Fibroblast of the conjunctiva (primary cell): Measurements from ENCODE around the gene DNAH17.
A peak's percentile ranks its signal among the peaks of the same experiment; 100 is the strongest.

Experiments used
- DNase-seq: peaks from one replicate; pipeline ENCODE4 v3.0.0-alpha.2; 2010; ENCODE audit warnings: low read depth

Gene DNAH17

DNA sequence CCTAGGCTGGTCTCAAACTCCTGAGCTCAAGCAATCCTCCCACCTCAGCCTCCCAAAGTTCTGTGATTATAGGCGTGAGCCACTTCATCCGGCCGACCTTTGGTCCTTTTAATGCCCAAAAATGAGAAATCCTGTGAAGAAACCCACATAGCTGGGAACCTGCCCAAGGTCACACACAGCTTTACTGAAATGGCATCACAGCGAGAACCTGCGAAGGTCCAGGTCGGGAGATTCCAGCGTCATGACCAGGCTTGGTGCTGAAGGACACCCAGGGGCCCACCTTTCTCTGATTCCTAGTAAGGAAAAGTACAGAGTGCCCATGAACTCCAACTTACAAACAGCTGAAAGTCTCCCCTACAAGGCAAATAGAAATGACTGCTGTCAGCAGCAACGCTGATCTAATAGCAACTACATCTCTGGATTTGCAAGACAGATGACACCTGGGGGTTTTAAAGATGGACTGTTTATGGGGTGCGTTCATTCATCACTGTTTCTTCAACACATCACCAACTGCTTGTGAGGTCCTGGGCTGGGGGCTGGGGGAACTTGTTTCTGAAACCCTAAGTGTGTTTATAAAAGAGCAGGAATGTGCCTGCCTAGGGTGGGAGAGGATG, 24.5 kb upstream of the DNAH17 start:
- no peak for DNase-seq

DNA sequence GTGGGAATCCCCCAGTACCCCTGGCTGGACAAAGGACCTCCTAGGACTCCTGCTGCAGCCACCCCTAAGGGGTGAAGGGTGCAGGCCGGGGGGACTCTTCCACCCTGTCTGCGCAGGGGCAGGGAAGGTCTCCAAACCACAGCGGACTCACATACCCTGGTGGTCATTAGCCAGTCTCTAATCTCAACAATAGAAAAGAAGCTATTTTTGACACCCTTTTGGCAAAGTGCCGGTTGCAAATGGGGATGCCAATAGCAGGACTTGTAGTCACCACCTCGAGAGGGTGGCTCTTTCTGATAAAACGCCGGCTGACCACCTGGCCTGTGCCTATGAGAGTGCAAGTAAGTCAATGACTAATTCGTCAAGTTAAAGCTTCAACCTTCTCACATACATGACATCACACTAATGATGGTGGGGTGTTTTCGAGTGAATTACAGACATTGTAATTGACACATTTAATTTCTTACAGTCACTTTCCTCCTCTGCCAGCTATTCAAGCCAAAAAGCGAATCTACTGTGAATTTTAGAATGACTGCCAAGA, 23.1 kb upstream of the DNAH17 start:
- DNase-seq: no peak

DNA sequence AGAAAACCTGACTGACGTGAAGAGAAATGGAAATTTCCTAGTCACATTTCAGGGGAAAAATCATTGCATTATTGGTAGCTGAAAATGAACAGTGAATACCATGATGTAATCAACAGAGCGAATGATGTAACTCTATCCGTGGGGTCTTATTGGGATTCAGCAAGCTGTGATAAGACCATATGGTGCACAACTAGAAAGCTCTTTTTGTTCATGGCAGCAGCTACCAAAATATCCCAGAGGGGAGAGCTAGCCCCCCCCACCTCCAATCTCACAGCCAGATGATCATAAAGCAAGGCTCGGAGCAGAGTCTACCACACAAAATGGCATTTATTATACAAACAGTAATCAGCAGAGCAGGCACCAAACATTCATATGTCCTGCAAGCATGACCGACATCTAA, 22.2 kb upstream of the DNAH17 start:
- DNase-seq: peak; percentile 17

DNA sequence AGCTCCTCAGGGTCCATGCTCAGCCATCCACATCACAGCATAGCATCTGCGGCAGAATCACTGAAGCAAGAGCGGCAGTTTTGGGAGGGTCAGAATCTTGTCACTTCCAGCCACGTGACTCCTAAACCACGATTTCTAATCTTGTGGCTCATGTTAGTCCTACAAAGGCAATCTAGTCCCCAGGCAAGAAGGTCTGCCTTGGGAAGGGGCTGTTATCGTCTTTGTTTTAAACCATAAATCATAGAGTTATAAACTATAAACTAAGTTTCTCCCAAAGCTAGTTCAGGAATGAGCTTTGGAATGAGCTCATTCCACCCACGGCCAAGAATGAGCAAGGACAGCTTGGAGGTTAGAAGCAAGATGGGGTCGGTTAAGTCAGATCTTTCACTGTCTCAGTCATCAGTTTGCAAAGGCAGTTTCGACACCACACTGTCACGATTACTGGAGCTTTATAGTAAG, 20.8 kb upstream of the DNAH17 start:
- no peak for DNase-seq

DNA sequence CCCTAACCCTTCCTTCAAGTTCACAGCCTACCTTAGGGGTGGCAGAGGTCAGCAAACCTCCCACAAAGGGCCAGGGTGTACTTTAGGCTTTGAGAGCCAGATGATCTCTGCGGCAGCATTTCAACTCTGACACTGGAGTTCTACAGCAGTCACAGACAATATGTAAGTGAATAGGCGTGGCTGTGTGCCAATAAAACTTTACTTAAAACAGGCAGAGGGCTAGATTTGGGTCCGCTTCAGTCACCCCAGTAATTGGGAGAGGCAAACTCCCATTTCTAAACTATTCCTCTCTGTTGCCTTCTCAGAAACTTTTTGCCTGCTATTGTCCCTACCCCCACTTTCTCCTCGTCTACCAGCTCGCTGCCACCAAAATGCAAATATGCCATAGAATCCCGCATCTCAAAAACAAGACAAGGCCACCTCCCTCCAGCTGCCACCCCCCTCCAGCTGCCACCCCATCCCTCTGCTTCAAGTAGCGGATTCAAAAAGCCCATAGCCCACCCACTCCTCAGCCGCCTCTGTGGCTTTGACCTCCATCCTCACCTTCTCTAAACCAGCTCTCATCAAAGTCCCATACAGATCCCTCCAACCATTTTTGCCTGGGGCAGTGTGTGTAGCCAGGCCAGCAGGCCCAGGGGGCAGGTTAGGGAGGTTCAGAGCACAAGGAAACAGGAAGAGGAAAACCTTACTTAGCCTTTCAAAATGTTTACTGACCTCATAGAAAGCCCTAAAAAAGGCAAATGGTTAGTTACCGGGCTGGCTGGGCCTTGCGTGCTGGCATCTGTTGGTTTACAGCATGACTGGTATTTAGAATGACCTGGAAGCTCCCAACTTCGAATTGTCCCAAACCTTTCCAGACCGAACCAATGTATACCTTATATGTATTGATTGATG, 19.9 kb upstream of the DNAH17 start:
- DNase-seq: no peak

DNA sequence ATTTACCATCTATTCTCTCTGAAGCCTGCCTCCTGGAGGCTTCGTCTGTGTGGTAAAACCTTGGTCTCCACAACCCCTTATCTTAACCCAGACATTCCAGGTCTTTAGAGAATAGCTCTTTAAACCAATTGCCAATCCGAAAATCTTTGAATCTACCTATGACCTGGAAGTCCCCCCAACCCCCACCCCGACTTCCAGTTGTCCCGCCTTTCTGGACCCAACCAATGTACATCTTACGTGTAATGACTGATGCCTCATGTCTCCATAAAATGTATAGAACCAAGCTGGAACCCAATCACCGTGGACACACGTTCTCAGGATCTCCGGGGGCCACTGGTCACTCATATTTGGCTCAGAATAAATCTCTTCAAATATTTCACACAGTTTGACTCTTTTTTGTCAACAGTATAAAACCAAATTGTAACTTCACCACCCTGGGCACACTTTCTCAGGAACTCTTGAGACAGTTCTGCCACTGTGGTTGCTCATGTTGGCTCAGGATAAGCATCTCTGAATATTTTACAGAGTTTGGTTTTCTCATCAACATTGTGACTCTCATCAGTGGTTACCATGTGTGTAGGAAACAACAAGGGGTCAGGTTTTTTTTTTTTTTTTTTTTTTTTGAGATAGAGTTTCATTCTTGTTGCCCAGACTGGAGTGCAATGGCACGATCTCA, 18.1 kb upstream of the DNAH17 start:
- no peak for DNase-seq

DNA sequence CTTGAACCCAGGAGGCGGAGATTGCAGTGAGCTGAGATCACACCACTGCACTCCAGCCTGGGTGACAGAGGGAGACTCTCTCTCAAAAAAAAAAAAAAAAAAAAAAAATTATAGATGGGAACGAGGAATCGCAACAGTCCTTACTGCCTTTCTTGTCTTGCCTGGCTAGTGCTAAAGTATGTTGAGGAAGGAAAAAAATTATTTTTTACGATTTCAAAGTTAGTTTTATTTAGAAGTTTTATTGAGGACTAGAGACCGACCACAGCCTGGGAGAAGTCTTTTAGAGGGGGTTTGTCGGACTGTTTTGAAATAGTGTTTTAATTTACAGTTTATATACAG, 15.8 kb upstream of the DNAH17 start:
- no peak for DNase-seq

DNA sequence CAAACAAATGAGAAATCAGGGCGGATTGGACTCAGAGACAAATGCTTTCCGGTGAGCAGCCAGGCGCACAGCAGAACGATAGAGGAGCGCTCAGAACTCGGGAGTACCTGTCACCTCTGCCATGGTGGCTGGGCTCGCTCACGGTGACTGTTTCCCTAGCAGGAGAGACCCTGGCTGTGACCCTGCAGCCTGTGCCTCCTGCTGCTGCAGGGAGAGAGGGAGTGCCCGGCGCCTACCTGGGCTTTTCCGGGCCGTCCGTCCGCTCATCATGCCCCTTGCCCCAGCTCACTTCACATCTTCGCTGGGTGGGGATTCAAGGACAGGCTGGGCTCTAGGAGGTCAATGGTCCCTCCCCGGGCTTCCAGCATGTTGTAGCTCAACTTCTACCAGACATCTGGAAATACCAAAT, 14.1 kb upstream of the DNAH17 start:
- DNase-seq: no peak

DNA sequence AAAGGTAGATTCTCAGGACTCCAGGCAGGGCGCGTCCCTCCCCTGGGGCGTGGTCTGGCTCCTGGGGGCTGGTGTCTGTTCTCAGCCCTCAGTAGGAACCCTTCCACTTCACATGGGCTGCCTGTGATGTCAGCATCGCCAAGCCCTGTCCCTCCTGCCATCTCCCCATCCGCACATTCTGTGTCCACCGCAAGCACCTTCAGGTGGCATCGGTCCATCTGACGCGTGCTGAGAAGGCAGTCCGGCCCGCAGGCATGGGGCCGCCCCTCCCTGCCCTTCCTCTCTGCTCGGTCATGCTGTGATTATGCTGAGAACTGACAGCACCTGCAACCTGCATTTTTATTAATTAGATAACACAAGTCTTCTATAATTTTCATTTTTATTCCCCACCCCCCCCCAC, 12.7 kb upstream of the DNAH17 start:
- DNase-seq: no peak

DNA sequence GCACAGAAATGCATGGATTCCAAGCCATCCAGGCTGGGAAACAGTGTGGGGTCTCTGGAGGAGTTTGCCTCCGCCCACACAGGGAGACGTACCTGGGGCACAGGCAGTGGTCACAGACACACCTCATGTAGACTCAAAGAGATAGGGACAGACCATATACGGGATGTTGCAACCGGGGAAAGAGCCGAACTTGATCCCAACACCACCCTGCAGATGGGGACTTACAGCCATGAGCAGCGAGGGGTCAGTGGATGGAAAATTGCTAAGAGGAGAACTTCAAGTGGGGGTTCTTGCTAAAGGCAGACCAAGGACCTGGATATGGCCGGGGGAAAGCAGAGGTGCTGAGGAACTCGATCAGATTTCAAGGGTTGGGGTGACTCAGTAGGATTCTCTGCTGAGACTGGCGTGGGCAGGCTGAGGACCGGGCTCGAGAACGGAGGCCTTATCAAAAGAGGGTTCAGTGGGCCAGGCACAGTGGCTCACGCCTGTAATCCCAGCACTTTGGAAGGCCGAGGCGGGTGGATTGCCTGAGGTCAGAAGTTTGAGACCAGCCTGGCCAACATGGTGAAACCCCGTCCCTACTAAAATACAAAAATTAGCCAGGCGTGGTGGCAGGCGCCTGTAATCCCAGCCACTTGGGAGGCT, 12.0 kb upstream of the DNAH17 start:
- no peak for DNase-seq

DNA sequence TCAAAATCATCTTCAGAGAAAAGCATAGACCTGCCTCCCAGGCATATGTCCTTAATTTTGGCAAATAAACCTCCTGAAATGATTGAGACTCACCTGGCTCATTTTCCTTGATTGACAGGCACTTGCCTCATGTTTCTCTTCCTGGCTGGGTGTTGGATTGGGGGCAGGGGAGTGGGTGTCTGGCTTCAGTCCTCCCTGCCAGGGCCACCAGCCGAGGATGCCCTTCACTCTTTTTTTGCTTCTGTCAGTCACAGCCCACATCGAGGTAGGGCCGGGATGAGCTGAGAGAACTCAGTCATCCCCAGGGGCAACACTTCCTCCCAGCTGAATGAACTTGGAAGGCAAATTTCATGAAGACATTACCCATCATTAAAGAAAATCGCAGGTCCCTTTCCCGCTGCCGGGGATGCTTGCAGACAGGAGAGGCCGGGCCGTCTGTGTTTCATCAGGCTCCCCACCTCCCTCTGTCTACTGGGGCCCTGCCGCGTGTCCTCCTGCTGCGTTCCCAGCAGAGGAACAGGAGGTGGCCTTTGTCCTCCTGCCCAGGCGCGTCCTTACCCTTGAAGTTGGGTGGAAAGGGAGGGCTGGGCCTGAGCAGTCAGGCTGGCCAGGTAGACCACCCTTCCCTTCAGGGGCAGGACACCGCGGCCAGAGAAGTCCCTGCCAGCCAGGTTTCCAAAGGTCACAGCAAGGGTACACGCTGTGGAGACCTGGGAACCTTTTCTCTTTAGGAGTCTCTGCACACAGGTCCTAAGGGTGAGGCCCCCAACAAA, 11.2 kb upstream of the DNAH17 start:
- no peak for DNase-seq

DNA sequence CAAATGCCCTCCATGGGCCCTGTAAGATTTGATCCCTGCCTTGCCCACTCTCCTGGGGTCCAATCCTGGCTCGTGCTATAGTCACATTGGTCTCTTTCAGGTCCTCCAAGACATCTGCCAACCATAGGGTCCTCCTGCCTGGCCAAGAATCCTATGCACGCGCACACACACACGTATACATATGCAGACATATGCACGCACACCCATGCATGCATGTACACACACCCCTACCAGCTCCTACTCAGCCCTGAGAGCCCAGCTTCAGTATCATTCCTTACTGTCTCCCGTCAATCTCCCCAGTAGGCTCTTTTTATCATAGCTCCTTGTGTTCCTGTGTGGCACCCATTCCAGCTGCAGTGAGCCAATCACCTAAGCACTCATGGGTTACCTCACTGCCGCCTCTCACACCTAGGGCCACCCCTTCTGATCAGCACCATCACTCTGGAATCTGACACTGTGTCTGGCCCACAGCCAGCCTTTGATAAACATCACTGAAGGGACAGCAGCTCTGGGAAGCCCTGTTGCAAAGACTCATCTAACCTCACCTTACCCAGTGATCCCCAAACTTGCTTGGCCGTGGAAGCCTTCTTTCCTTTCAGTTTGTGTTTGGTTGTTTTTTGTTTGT, 7.9 kb upstream of the DNAH17 start:
- no peak for DNase-seq

DNA sequence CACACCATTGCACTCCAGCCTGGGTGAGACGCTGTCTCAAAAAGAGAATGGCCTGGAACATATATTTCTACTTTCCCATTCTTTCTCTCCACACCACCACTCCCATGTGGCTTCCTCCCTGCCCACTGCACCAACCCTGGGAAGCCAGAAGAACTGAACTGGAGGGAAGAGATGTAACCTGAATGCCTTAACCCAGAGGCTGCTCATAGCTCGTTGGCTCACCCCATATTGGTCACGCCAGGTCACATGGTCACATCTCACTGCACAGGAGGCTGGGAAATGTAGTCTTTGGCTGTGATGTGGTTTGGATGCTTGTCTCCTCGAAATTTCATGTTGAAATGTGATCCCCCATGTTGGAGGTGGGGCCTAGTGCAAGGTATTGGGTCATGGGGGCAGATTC, 5.9 kb upstream of the DNAH17 start:
- DNase-seq: no peak

DNA sequence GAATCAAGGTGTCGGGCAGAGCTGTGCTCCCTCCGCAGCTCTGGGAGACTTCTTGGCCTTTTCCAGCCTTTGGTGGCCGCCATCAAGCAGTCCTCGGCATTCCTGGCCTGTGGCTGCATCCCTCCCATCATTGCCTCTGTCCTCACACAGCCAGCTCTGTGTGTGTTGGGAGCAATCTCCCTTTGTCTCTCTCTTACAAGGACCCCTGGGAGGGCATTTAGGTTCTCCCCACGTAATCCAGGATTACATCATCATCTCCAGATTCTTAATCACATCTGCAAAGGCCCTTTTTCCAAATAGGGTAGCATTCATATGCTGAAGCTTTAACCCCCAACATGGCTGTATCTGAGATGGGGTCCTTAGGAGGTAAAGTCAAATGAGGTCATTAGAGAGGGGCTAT, 4.1 kb upstream of the DNAH17 start:
- DNase-seq: no peak

DNA sequence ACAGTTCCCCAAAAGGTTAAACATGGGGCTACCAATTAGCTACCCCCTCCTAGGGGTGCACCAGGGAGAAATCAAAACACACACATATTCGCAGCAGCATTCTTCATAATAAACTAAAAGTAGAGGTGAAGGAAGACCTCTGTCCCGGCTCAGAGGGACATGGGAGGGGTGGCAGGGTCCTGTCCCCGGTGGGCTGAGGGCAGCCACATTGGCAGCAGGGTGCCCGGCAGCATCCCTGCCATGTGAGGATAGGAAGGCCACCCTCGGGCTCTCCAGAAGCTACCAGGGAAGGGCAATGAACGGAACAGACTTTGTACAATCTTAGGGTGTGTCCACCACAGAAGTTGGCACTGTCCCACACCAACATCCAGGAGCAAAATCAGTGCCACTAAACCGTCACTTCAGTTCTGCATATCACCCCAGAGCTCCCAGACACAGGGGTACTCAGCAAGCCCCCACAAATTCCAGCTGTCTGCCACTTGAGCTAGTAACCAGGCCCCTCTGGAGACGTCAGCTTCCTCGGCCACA, 3.1 kb upstream of the DNAH17 start:
- no peak for DNase-seq

DNA sequence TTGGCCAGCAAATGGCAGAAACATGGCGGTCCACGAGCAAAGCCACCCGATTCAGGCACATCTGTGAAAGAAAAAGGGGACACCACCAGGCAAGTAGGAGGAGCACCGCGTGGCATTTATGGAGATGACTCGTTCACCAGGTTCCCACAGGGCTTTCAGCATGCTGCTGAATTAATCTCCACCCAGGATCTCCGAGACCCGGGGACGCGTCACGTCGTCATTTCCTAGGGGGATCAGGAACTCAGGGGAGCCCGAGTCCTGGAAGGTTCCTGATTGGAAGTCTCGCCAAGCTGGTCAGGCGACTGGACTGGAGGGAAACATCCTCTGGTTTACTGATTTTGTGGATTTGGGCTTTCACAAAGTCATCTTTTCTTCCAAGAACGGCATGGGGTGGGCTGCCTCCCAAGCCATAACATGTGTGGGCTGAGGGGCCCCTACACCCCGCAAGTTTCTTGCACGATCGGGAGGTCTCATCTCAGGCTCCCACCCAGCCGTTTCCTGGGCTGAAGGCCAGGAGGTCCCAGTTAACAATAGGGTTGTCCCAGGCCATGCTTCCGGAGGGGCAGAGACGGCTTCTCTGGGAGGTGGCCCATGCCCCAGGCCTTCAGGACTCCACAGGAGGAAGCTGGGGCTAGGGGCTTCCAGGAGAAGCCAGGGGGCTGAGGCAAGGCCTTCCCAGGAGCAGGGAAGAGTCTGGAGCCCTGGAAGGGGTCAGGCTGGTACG, 645 bp downstream of the DNAH17 start:
- no peak for DNase-seq

DNA sequence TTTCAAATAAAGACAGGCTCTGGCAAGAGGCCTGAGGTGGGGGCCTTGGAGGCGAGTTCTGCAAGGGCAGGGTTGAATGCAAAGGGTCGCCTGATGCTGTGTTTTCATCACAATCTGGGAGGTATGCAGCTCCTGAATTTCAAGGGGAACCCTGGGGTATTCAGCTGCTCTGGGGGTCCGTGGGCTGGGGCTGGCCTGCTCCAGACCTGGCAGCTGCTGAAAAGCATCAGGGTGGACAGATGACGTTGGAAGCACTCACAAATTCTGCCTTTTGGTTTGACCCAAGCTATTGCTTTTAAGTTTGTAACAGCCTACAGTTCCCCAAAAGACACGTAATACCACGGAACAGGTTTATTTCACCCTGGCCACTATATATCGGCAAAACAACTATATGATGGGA, 1.3 kb downstream of the DNAH17 start:
- DNase-seq: no peak

DNA sequence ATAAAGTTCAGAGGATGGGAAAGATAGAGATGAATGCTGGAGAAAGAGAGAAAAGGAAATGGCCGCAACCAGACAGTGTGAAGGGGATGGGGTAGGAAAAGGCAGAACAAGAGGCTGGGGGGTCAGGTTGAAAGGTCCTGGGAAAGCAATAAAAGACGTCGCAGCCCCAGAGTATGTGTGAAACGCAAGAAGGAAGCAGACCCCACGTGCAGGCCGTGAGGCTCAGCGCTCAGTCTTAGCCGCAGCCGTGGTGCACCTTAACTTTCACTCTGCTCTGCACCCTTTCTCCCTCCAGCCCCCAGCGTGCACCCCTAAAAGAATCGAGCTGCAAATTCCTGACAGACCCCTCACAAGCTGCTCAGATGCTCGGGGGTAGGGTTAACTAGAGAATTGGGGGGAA, 1.9 kb downstream of the DNAH17 start:
- DNase-seq: no peak

DNA sequence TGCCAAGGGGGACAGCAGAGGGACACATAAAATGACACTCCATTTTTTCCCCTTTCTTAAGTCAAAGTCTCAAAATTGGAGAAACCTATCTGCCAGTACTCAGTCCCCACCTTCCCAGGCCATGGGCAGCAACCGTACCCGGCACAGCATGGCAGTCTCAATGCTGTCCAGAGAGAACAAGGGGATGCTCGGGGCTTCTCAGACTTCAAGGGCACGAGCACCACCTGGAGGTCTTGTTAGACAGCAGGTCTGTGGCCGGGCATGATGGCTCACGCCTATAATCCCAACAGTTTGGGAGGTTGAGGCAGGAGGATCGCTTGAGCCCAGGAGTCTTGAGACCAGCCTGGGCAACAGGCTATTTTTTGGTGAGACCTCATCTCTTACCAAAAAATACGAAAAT, 3.2 kb downstream of the DNAH17 start:
- no peak for DNase-seq
